Measurements from ENCODE around the gene SSTR5. TPM values are rescaled to one million over a fixed set of nuclear protein-coding genes. Genes with fewer than 3 reads are reported as not detected.

The SSTR5 gene
- polyA plus RNA-seq, 1 donor = 1.2 TPM

GRCh38 chr16:1063728-1064127 lies 8.8 kb upstream of the SSTR5 start:
- DNase-seq = no peak
- Histone ChIP-seq H3K36me3 (ENCODE audit: control insufficient read depth, insufficient read depth, low read length) (no peaks in the 10 kb centered on the region), H3K4me3 (ENCODE audit: low read length) (no peak overlapping the region), H3K27me3 (ENCODE audit: control insufficient read depth, insufficient read depth, low read length) (peaks cover 46% of the 10 kb centered on the region), H3K4me1 (ENCODE audit: control insufficient read depth, insufficient read depth, low read length) (no peaks in the 10 kb centered on the region), H3K9me3 (ENCODE audit: control insufficient read depth, low read depth, low read length) (peaks cover 15% of the 10 kb centered on the region), H3K27ac (ENCODE audit: low read length) (no peak overlapping the region)
- 65% methylated on average over 2 of the region's 21 CpGs for WGBS (ENCODE audit: insufficient coverage, low lambda C conversion rate)

- no peak for DNase-seq
- peaks cover 18% of the 10 kb centered on the region for H3K9me3 ChIP-seq (ENCODE audit: control insufficient read depth, low read depth, low read length)
- no peaks in the 10 kb centered on the region for H3K4me1 ChIP-seq (ENCODE audit: control insufficient read depth, insufficient read depth, low read length)
- H3K27me3 ChIP-seq (ENCODE audit: control insufficient read depth, insufficient read depth, low read length) = peaks cover 65% of the 10 kb centered on the region
- H3K27ac ChIP-seq (ENCODE audit: low read length) = no peak overlapping the region
- no peak overlapping the region for H3K4me3 ChIP-seq (ENCODE audit: low read length)
- no peaks in the 10 kb centered on the region for H3K36me3 ChIP-seq (ENCODE audit: control insufficient read depth, insufficient read depth, low read length)
- no CpG with 5 or more reads among the region's 55 CpGs for WGBS (ENCODE audit: insufficient coverage, low lambda C conversion rate)
Observed at GRCh38 chr16:1065469-1066128, 6.9 kb upstream of the SSTR5 start.

GRCh38 chr16:1066584-1067172 lies 5.9 kb upstream of the SSTR5 start:
- DNase-seq = no peak
- no peaks in the 10 kb centered on the region for H3K4me1 ChIP-seq (ENCODE audit: control insufficient read depth, insufficient read depth, low read length)
- no peak overlapping the region for H3K4me3 ChIP-seq (ENCODE audit: low read length)
- H3K36me3 ChIP-seq (ENCODE audit: control insufficient read depth, insufficient read depth, low read length) = no peaks in the 10 kb centered on the region
- peaks cover 76% of the 10 kb centered on the region for H3K27me3 ChIP-seq (ENCODE audit: control insufficient read depth, insufficient read depth, low read length)
- H3K27ac ChIP-seq (ENCODE audit: low read length) = no peak overlapping the region
- WGBS (ENCODE audit: insufficient coverage, low lambda C conversion rate) = no CpG with 5 or more reads among the region's 24 CpGs
- H3K9me3 ChIP-seq (ENCODE audit: control insufficient read depth, low read depth, low read length) = peaks cover 19% of the 10 kb centered on the region

- 100% methylated on average over 1 of the region's 15 CpGs for WGBS (ENCODE audit: insufficient coverage, low lambda C conversion rate)
- Histone ChIP-seq H3K4me1 (ENCODE audit: control insufficient read depth, insufficient read depth, low read length) (no peaks in the 10 kb centered on the region), H3K27me3 (ENCODE audit: control insufficient read depth, insufficient read depth, low read length) (peaks cover 84% of the 10 kb centered on the region), H3K27ac (ENCODE audit: low read length) (no peak overlapping the region), H3K9me3 (ENCODE audit: control insufficient read depth, low read depth, low read length) (peaks cover 21% of the 10 kb centered on the region), H3K4me3 (ENCODE audit: low read length) (no peak overlapping the region), H3K36me3 (ENCODE audit: control insufficient read depth, insufficient read depth, low read length) (no peaks in the 10 kb centered on the region)
- no peak for DNase-seq
Observed at GRCh38 chr16:1067629-1068028, 4.9 kb upstream of the SSTR5 start.

- DNase-seq = no peak
- Histone ChIP-seq H3K36me3 (ENCODE audit: control insufficient read depth, insufficient read depth, low read length) (no peaks in the 10 kb centered on the region), H3K9me3 (ENCODE audit: control insufficient read depth, low read depth, low read length) (peaks cover 21% of the 10 kb centered on the region), H3K27ac (ENCODE audit: low read length) (no peak overlapping the region), H3K27me3 (ENCODE audit: control insufficient read depth, insufficient read depth, low read length) (peaks cover 90% of the 10 kb centered on the region), H3K4me3 (ENCODE audit: low read length) (no peak overlapping the region), H3K4me1 (ENCODE audit: control insufficient read depth, insufficient read depth, low read length) (no peaks in the 10 kb centered on the region)
- no CpG with 5 or more reads among the region's 18 CpGs for WGBS (ENCODE audit: insufficient coverage, low lambda C conversion rate)
Observed at GRCh38 chr16:1068451-1068850, 4.1 kb upstream of the SSTR5 start.

- WGBS (ENCODE audit: insufficient coverage, low lambda C conversion rate) = no CpG with 5 or more reads among the region's 7 CpGs
- no peaks in the 10 kb centered on the region for H3K36me3 ChIP-seq (ENCODE audit: control insufficient read depth, insufficient read depth, low read length)
- peaks cover 22% of the 10 kb centered on the region for H3K9me3 ChIP-seq (ENCODE audit: control insufficient read depth, low read depth, low read length)
- peaks cover 95% of the 10 kb centered on the region for H3K27me3 ChIP-seq (ENCODE audit: control insufficient read depth, insufficient read depth, low read length)
- no peak overlapping the region for H3K27ac ChIP-seq (ENCODE audit: low read length)
- H3K4me3 ChIP-seq (ENCODE audit: low read length) = no peak overlapping the region
- no peak for DNase-seq
- H3K4me1 ChIP-seq (ENCODE audit: control insufficient read depth, insufficient read depth, low read length) = no peaks in the 10 kb centered on the region
Observed at GRCh38 chr16:1069154-1069553, 3.4 kb upstream of the SSTR5 start.

GRCh38 chr16:1070084-1070863 lies 2.3 kb upstream of the SSTR5 start:
- H3K36me3 ChIP-seq (ENCODE audit: control insufficient read depth, insufficient read depth, low read length) = no peaks in the 10 kb centered on the region
- no peak overlapping the region for H3K4me3 ChIP-seq (ENCODE audit: low read length)
- H3K27ac ChIP-seq (ENCODE audit: low read length) = no peak overlapping the region
- no peak for DNase-seq
- no CpG with 5 or more reads among the region's 32 CpGs for WGBS (ENCODE audit: insufficient coverage, low lambda C conversion rate)
- H3K27me3 ChIP-seq (ENCODE audit: control insufficient read depth, insufficient read depth, low read length) = peaks cover 92% of the 10 kb centered on the region
- H3K4me1 ChIP-seq (ENCODE audit: control insufficient read depth, insufficient read depth, low read length) = no peaks in the 10 kb centered on the region
- H3K9me3 ChIP-seq (ENCODE audit: control insufficient read depth, low read depth, low read length) = peaks cover 24% of the 10 kb centered on the region

- no peak for DNase-seq
- Histone ChIP-seq H3K4me1 (ENCODE audit: control insufficient read depth, insufficient read depth, low read length) (no peaks in the 10 kb centered on the region), H3K4me3 (ENCODE audit: low read length) (no peak overlapping the region), H3K27ac (ENCODE audit: low read length) (no peak overlapping the region), H3K36me3 (ENCODE audit: control insufficient read depth, insufficient read depth, low read length) (no peaks in the 10 kb centered on the region), H3K27me3 (ENCODE audit: control insufficient read depth, insufficient read depth, low read length) (peaks cover 86% of the 10 kb centered on the region), H3K9me3 (ENCODE audit: control insufficient read depth, low read depth, low read length) (peaks cover 19% of the 10 kb centered on the region)
- WGBS (ENCODE audit: insufficient coverage, low lambda C conversion rate) = no CpG with 5 or more reads among the region's 16 CpGs
Observed at GRCh38 chr16:1070864-1071408, 1.6 kb upstream of the SSTR5 start.

- DNase-seq = no peak
- Histone ChIP-seq H3K4me3 (ENCODE audit: low read length) (no peak overlapping the region), H3K4me1 (ENCODE audit: control insufficient read depth, insufficient read depth, low read length) (no peaks in the 10 kb centered on the region), H3K27me3 (ENCODE audit: control insufficient read depth, insufficient read depth, low read length) (peaks cover 79% of the 10 kb centered on the region), H3K27ac (ENCODE audit: low read length) (no peak overlapping the region), H3K9me3 (ENCODE audit: control insufficient read depth, low read depth, low read length) (peaks cover 16% of the 10 kb centered on the region), H3K36me3 (ENCODE audit: control insufficient read depth, insufficient read depth, low read length) (no peaks in the 10 kb centered on the region)
- WGBS (ENCODE audit: insufficient coverage, low lambda C conversion rate) = no CpG with 5 or more reads among the region's 30 CpGs
Observed at GRCh38 chr16:1071561-1072225, 854 bp upstream of the SSTR5 start.

GRCh38 chr16:1073262-1073558 lies 663 bp downstream of the SSTR5 start:
- H3K4me1 ChIP-seq (ENCODE audit: control insufficient read depth, insufficient read depth, low read length) = peaks cover 2% of the 10 kb centered on the region
- no CpG with 5 or more reads among the region's 13 CpGs for WGBS (ENCODE audit: insufficient coverage, low lambda C conversion rate)
- H3K27me3 ChIP-seq (ENCODE audit: control insufficient read depth, insufficient read depth, low read length) = peaks cover 74% of the 10 kb centered on the region
- no peaks in the 10 kb centered on the region for H3K36me3 ChIP-seq (ENCODE audit: control insufficient read depth, insufficient read depth, low read length)
- H3K4me3 ChIP-seq (ENCODE audit: low read length) = no peak overlapping the region
- DNase-seq = no peak
- H3K9me3 ChIP-seq (ENCODE audit: control insufficient read depth, low read depth, low read length) = peaks cover 15% of the 10 kb centered on the region
- H3K27ac ChIP-seq (ENCODE audit: low read length) = no peak overlapping the region

All from large intestine (tissue), 3 donors.